GM23248 (cell line): Measurements from ENCODE around the gene XPA.

Source experiments
- EZH2 ChIP-seq: fragments of 200-600 bp; sonication (generic); IDR thresholded peaks from 2 replicates; pipeline ENCODE4 v1.6.1; 2018; ENCODE audit warnings: antibody characterized with exemption, mild to moderate bottlenecking; ENCODE audit not compliant: insufficient read depth, poor library complexity, severe bottlenecking
- EZH2phosphoT487 ChIP-seq: fragments of 200-600 bp; sonication (generic); IDR thresholded peaks from 2 replicates; pipeline ENCODE4 v1.6.1; 2018; ENCODE audit warnings: antibody characterized with exemption, moderate library complexity, mild to moderate bottlenecking, low read depth; ENCODE audit not compliant: insufficient read depth

- no peak for TF ChIP-seq EZH2phosphoT487
- TF ChIP-seq EZH2: no peak
These were observed 40.3 kb upstream of the XPA start for GRCh38 chr9:97737429-97737828.
